GM20000 (cell line): Measurements from ENCODE around the gene IGLL5.
A peak's percentile ranks its signal among the peaks of the same experiment; 100 is the strongest.

ENCODE experiments used
- DNase-seq: peaks from one replicate; pipeline ENCODE4 v3.0.0; 2012; ENCODE audit warnings: low spot score
- TF ChIP-seq, protein P1 (sequence below): IDR thresholded peaks from 2 replicates; pipeline ENCODE4 v1.5.1; 2012; ENCODE audit warnings: mild to moderate bottlenecking, control low read depth; ENCODE audit errors: extremely low read depth, missing control alignments

IGLL5 gene

DNA sequence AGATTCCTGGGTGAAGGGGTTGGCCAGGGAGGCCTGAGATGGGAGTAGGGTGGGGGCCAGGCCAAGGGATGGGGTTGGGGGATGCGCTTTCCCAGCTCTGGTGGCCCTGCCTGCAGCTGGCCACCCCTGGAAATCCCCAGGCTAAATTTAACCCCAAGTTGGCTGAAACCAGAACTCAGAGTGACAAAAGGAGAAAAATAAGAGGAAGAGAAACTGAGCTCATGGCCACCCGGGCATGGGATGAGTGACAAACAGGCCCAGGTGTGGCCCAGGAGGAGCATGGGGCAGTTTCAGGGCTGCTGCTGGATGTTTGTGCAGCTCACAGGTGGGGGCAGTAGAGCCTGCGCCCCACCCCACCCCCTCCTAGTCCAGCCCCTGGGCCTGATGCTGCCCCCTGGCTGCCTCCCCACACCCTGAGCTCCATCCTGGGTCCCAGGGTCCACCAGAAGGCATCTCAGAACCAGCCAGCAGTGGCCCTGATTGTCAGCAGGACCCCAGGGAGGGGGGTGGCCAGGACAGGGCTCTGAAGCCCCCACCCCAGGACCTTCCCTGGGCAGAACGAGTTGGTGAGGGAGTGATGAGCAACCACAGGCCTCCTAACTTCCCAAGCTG, 48.0 kb downstream of the IGLL5 start:
- DNase-seq = peak; percentile 92
- TF ChIP-seq, protein P1, sequence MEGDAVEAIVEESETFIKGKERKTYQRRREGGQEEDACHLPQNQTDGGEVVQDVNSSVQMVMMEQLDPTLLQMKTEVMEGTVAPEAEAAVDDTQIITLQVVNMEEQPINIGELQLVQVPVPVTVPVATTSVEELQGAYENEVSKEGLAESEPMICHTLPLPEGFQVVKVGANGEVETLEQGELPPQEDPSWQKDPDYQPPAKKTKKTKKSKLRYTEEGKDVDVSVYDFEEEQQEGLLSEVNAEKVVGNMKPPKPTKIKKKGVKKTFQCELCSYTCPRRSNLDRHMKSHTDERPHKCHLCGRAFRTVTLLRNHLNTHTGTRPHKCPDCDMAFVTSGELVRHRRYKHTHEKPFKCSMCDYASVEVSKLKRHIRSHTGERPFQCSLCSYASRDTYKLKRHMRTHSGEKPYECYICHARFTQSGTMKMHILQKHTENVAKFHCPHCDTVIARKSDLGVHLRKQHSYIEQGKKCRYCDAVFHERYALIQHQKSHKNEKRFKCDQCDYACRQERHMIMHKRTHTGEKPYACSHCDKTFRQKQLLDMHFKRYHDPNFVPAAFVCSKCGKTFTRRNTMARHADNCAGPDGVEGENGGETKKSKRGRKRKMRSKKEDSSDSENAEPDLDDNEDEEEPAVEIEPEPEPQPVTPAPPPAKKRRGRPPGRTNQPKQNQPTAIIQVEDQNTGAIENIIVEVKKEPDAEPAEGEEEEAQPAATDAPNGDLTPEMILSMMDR = no peak

DNA sequence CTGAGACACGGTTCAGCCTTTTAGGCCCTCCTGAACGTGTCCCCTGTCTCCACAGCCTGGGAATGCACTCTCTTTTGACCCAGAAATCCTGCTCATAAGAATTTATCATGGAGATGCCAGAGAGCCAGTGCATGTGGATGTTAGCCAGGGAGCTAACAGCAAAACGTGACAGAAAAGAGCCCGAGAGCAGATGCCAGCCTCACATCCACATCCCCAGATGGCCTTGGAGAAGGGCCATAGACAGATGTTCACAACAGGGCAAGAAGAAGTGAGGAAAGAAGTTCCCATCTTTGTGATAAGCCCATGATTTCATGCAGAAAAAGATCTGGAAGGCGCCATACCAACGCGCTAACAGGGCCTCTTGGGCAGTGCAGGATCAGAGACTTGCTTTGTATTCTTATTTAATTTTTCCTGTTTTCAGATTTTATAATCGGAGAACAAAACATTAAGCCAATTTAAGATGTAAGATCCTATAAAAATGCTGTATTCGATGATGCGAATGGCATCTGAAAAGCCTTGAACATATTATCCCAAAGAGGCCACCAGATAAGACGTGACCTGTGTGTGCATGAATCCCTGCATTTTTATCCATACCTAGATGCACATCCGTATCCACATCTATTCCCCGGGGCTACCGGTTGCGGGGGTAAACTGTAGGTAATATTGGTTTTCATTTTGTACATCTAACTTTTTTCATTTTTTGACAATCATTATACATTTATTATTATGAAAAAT, 48.7 kb downstream of the IGLL5 start:
- no peak for DNase-seq

DNA sequence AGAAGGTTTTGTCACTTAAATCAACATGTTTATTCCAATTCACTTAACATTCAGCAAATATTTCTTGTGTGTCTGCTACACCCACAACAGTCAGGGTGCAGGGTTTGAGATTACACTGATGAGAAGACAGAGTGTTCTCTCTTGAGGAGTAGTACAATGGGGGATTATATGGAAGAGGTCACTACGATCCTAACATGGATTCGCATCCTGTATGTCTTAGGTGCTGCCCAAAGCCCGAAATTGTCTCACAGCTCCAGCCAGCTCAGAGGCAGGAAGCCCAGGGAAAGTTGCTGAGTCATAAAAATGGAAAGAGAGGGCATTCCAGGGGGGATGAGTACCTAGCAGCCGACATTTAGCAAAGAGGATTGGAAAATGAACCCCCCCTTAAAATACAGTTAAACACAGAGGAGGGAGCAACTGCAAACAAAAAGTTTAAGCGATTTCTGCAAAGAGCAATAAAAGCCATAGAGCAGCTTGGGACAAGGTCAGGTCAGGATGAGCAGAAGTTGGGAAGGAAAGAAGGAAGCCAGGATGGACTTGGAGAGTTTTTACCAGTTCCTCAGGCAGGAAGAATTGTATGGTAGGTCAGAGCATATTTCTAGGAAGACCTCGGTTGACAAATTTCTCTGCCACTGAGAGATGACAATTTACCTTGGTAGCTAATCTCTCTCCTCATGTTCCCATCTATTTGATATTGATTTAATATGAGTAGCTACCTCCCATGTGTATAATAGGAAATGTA, 49.5 kb downstream of the IGLL5 start:
- DNase-seq = no peak
- TF ChIP-seq, protein P1 = no peak

More for the DNA sequence above, 48.7 kb downstream of the IGLL5 start:
- TF ChIP-seq, protein P1 = no peak

DNA sequence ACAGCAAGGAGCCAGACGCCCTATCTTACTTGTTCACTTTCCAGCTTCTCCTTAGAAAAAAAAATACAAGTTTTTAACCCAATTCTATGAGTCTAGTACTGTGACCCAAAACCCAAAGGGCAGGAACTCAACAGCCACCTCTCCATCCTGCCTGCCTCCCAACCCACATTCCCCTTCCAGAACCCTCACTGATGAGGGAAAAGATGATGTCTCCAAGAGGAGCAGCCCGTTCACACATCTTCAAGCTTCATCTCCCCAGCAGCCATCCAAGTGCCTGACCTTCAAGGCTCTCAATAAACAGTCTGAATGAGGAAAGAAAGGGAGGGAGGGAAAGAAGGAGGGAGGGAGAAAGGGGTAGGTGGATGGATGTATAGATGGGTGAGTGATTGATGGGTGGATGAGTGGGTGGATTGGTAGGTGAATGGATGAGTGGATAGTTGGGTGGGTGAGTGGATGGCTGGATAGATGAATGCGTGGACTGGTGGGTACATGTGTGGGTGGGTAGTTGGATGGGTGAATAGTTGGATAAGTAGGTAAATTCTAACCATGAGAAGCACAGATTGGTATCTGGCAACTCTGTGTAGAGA, 50.4 kb downstream of the IGLL5 start:
- no peak for DNase-seq
- TF ChIP-seq, protein P1 = no peak

DNA sequence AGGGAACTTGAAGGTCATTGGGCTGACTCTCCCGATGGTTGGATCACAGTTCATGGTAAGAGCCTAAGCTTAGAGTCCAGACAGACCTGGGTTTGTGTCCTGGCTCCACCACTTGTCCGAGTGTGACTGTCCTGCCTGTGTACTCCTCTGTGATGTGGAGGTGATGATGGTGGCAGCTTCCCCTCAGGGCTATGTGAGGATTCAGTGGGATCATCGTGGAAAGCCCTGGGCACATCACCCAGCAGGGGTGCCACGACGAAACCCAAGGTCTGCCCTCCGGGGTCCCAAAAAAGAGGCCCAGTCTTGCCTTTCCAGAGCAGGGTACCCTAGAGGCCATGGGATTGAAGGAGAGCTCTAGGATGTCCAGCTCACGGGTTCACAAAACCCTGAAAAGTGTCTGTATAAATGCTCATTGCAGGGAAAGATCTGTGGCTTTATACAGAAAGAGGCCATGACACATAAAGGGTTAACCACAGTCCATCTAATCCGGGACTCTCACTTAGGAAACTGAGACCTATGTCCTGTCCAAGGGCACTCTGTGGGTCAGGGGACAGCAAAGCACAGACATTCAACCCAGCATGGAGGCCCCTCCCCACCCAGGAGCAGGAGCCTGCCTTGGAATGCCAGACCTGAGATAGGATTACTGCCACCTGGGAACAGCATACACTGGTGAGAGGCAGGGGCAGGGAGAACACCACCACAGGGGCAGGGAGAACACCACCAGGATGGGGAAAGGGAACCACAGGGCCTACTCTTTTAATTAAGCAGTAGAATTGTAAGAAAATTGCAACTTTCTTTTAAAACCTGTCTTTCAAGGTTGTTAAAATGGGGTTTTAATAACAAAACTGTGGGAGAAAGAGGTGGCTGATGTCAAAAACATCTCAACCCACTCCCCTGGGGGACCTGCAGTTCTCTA, 51.3 kb downstream of the IGLL5 start:
- no peak for DNase-seq
- TF ChIP-seq, protein P1 = no peak

DNA sequence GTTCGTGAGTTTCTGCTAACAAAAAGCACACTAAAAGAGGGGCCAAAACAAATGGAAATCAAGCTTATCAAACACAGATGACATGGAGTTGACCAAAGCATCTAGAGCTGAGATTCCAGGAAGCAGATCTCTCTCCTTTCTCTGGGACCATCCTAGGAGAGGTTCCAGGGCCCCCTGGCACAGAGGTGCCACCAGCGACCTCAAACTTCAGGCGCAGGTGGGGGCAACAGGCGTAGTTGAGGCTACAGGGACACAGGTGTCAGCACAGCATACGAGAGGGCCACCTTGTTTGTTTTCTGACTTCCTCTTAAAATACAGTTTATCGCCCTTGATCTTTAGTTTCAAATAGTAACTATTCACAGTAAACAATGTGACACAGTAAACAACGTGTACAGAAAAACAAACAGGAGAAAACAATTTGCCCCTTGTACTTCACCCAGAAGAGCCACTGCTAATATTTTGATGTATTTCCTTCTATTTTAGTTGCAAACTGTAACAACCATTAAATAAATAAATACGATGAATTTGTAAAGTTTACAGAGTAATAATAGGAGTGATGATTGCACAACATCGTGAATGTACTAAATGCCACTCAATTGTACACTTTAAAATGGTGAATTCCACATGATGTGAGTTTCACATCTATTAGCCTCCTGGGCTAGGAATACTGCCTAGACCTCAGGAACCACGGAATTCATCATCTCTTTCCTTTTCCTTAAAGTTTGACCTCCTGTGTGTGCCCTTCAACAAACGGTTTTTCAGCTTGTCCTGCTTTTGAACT, 52.2 kb downstream of the IGLL5 start:
- DNase-seq = no peak

More for the DNA sequence above, 52.2 kb downstream of the IGLL5 start:
- TF ChIP-seq, protein P1 = no peak
